GM12878 (cell line): Measurements from ENCODE around the gene COL19A1. TPM values are rescaled to one million over a fixed set of nuclear protein-coding genes. Genes with fewer than 3 reads are reported as not detected.

ENCODE experiments used
- ATAC-seq: fragments of 200-7000 bp; cut with Tn5 transposase; 3 replicates; pipeline ENCODE4 v1.9.1; 2020; ENCODE audit warnings: mild to moderate bottlenecking, moderate library complexity
- BruUV-seq: library from RNA; stranded (reverse); fragments of 400-500 nt; replicated peaks from 2 replicates; lab custom pipeline; 2021; lab: Mats Ljungman, UMichigan
- CTCF ChIA-PET: fragments of 300-600 bp; sonication (Branson Sonifier 250); formaldehyde crosslinking; extraction: SDS; loops from one replicate; lab custom pipeline; 2021; ENCODE audit warnings: inconsistent platforms; lab: Yijun Ruan, JAX
- POLR2A ChIA-PET: fragments of 350-600 bp; formaldehyde crosslinking; extraction: SDS; loops from one replicate; lab custom pipeline; 2021; ENCODE audit warnings: inconsistent platforms; lab: Charles Lee
- RAD21 ChIA-PET: fragments of 300-600 bp; sonication (Branson Sonifier 250); formaldehyde crosslinking; loops from one replicate; lab custom pipeline; 2023; ENCODE audit warnings: antibody characterized with exemption; ENCODE audit not compliant: unreplicated experiment; lab: Charles Lee
- SMC1A ChIA-PET: fragments of 300-600 bp; sonication (Branson Sonifier 250); formaldehyde crosslinking; loops from one replicate; lab custom pipeline; 2023; ENCODE audit not compliant: unreplicated experiment, uncharacterized antibody; lab: Charles Lee
- DNase-seq: peaks from one replicate; pipeline ENCODE4 v3.0.0-alpha.2; 2011; ENCODE audit warnings: low read depth, low spot score
- FAIRE-seq: peaks from 3 replicates; lab custom pipeline; 2011; peaks lifted over from hg19 to GRCh38; lab: Jason Lieb, UNC
- H2AFZ ChIP-seq: 2 replicates; pipeline ENCODE4 v1.6.0; 2011; ENCODE audit warnings: low read depth, low read length, control low read depth; ENCODE audit not compliant: control insufficient read depth
- H3K27ac ChIP-seq: 2 replicates; pipeline ENCODE4 v1.5.1; 2011; ENCODE audit warnings: control low read depth; ENCODE audit not compliant: control insufficient read depth, insufficient read depth
- H3K27me3 ChIP-seq, 2 experiments: replicated peaks in 1 of 2; 2 replicates each; pipeline versions ENCODE4 v1.6.0 to v1.6.1; 2011; ENCODE audit warnings: low read length in 1 of 2; ENCODE audit not compliant: control insufficient read depth in 2 of 2, insufficient read depth in 2 of 2
- H3K36me3 ChIP-seq, 2 experiments: 2 replicates each; pipeline ENCODE4 v1.5.1; 2011; ENCODE audit warnings: low read length in 1 of 2; ENCODE audit not compliant: control insufficient read depth in 2 of 2, insufficient read depth in 2 of 2
- H3K4me1 ChIP-seq: 2 replicates; pipeline ENCODE4 v1.6.1; 2011; ENCODE audit warnings: mild to moderate bottlenecking, low read length, moderate library complexity, mixed read lengths; ENCODE audit not compliant: control insufficient read depth, insufficient read depth
- H3K4me2 ChIP-seq: 2 replicates; pipeline ENCODE4 v1.6.0; 2011; ENCODE audit warnings: control low read depth; ENCODE audit not compliant: control insufficient read depth, insufficient read depth
- H3K4me3 ChIP-seq: fragments of 200-600 bp; sonication (generic); 2 replicates; pipeline ENCODE4 v1.5.1; 2016
- H3K79me2 ChIP-seq: 2 replicates; pipeline ENCODE4 v1.6.0; 2011; ENCODE audit warnings: low read length; ENCODE audit not compliant: control insufficient read depth, insufficient read depth
- H3K9ac ChIP-seq: 2 replicates; pipeline ENCODE4 v1.8.0; 2011; ENCODE audit warnings: low read length, control low read depth, mixed read lengths; ENCODE audit not compliant: control insufficient read depth, insufficient read depth
- H3K9me3 ChIP-seq: replicated peaks from 3 replicates; pipeline ENCODE4 v1.5.1; 2011; ENCODE audit warnings: mild to moderate bottlenecking, low read length; ENCODE audit not compliant: control insufficient read depth, insufficient read depth
- H4K20me1 ChIP-seq: 2 replicates; pipeline ENCODE4 v1.6.0; 2011; ENCODE audit not compliant: control insufficient read depth, insufficient read depth
- BMI1 ChIP-seq: fragments of 450-650 bp; IDR thresholded peaks from 2 replicates; pipeline ENCODE4 v1.6.1; 2016; ENCODE audit warnings: mild to moderate bottlenecking, moderate library complexity, borderline replicate concordance
- BRCA1 ChIP-seq: IDR thresholded peaks from 2 replicates; pipeline ENCODE4 v1.6.1; 2011; ENCODE audit warnings: low read depth, low read length, improper control_type of control experiment
- ESRRA ChIP-seq: IDR thresholded peaks from 2 replicates; pipeline ENCODE4 v1.6.1; 2012; ENCODE audit warnings: mild to moderate bottlenecking, low read length, improper control_type of control experiment
- GABPA ChIP-seq: IDR thresholded peaks from 2 replicates; pipeline ENCODE4 v1.6.1; 2014; ENCODE audit warnings: antibody characterized with exemption, low read depth, mild to moderate bottlenecking, inconsistent platforms
- GATAD2B ChIP-seq: fragments of 450-650 bp; conservative IDR thresholded peaks from 2 replicates; pipeline ENCODE4 v1.6.1; 2017; ENCODE audit warnings: low read depth, mild to moderate bottlenecking, moderate library complexity
- JUNB ChIP-seq: IDR thresholded peaks from 2 replicates; pipeline ENCODE4 v1.6.1; 2016; ENCODE audit warnings: antibody characterized with exemption, mild to moderate bottlenecking
- PML ChIP-seq: IDR thresholded peaks from 2 replicates; pipeline ENCODE4 v1.6.1; 2012; ENCODE audit warnings: low read length, inconsistent platforms
- RAD51 ChIP-seq: fragments of 450-650 bp; IDR thresholded peaks from 2 replicates; pipeline ENCODE4 v1.6.1; 2016; ENCODE audit warnings: moderate library complexity, mild to moderate bottlenecking, inconsistent platforms
- RB1 ChIP-seq: fragments of 450-650 bp; formaldehyde crosslinking; IDR thresholded peaks from 2 replicates; pipeline ENCODE4 v1.6.1; 2017; ENCODE audit warnings: mild to moderate bottlenecking, borderline replicate concordance
- RELA ChIP-seq: fragments of 450-650 bp; IDR thresholded peaks from 2 replicates; pipeline ENCODE4 v1.8.0; 2014; ENCODE audit warnings: borderline replicate concordance; ENCODE audit not compliant: partially characterized antibody
- RUNX3 ChIP-seq: IDR thresholded peaks from 2 replicates; pipeline ENCODE4 v1.6.1; 2012; ENCODE audit warnings: low read length, inconsistent platforms
- SIN3A ChIP-seq: IDR thresholded peaks from 2 replicates; pipeline ENCODE4 v1.6.1; 2012; ENCODE audit warnings: low read depth, low read length, improper control_type of control experiment
- SP1 ChIP-seq: IDR thresholded peaks from one replicate; pipeline ENCODE4 v1.6.1; 2011; ENCODE audit warnings: low read depth, low read length
- ZNF24 ChIP-seq: fragments of 450-650 bp; IDR thresholded peaks from 2 replicates; pipeline ENCODE4 v1.6.1; 2017; ENCODE audit warnings: antibody characterized with exemption, mild to moderate bottlenecking
- ZNF384 ChIP-seq: IDR thresholded peaks from 2 replicates; pipeline ENCODE4 v1.6.1; 2012; ENCODE audit warnings: low read depth, mild to moderate bottlenecking, low read length, improper control_type of control experiment, borderline replicate concordance
- WGBS: methylation state at CpG from one replicate; pipeline ENCODE4 v1.1.6; 2016; ENCODE audit warnings: low lambda C conversion rate; ENCODE audit not compliant: insufficient replicate concordance, insufficient coverage; ENCODE audit errors: missing lambda C conversion rate; 5-methylcytosine and 5-hydroxymethylcytosine counted together
- in situ Hi-C: fragments of 300-500 bp; cut with MboI; formaldehyde crosslinking; loops from 9 replicates; pipeline ENCODE4 v1.14.3; 2018; ENCODE audit warnings: mixed read lengths
- intact Hi-C: fragments of 100-400 bp; cut with micrococcal nuclease; formaldehyde crosslinking; loops from one replicate; pipeline ENCODE4 v1.14.2; 2022; ENCODE audit not compliant: unreplicated experiment
- polyA plus RNA-seq, 11 experiments: library from polyadenylated mRNA; depleted of rRNA in 4 of 11; unstranded in 6 of 11; stranded (reverse) in 5 of 11; fragments of >200 nt; fragmentation: Nextera tagmentation in 4 of 11; fragmentation: Illumina TruSeq in 1 of 11; extraction: Ambion mirVana in 4 of 11; extraction: Trizol in 1 of 11; gene quantifications; 1 replicate in 1 of 11; 2 replicates in 10 of 11; pipeline versions ENCODE4 v1.2.1 to v1.2.3, GENCODE V29; 2011 to 2016; ENCODE audit warnings: inconsistent platforms in 2 of 11, missing spikeins in 2 of 11, low read depth in 1 of 11
- total RNA-seq, 4 experiments: library from RNA; depleted of rRNA in 3 of 4; stranded (reverse); fragments of >200 nt in 3 of 4; fragmentation: Illumina TruSeq in 1 of 4; extraction: Trizol in 1 of 4; gene quantifications; 2 replicates each; pipeline versions ENCODE4 v1.2.1 to v1.2.3, GENCODE V29; 2013 to 2021
- TF ChIP-seq, protein P1 (sequence below): IDR thresholded peaks from 2 replicates; pipeline ENCODE4 v1.6.1; 2011; ENCODE audit warnings: borderline replicate concordance, low read depth, mild to moderate bottlenecking, moderate library complexity, low read length; ENCODE audit not compliant: insufficient read depth, poor library complexity, severe bottlenecking
- TF ChIP-seq, protein P2 (sequence below): IDR thresholded peaks from 2 replicates; pipeline ENCODE4 v1.6.1; 2012; ENCODE audit warnings: low read depth, low read length, improper control_type of control experiment
- TF ChIP-seq, protein P3 (sequence below): fragments of 450-650 bp; conservative IDR thresholded peaks from 2 replicates; pipeline ENCODE4 v1.6.1; 2017; ENCODE audit warnings: mild to moderate bottlenecking, moderate library complexity

Gene COL19A1
- total and polyA plus RNA-seq, 10 of the 15 experiments (the other 5 are each of a cell fraction or from before 2014, with no cell fraction given): 1.1 to 13.5 (median 4.1) TPM

DNA sequence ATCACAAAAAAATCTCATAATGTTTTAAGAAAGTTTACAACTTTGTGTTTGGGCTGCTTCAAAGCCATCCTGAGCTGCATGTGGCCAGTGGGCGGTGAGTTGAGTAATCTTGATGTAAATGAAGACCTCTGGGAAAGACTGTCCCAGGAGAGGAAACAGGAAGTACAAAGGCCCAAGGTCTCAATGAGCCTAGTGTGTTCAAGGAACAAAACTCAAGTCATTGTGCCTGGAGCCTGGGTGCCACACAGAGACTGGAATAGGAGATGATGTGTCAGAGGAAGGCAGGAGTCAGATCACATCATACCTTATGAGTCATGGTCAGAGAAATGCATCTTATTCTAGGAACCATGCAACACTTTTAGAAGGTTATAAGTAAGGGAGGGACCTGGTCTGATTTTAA is 51.5 kb downstream of the COL19A1 start (continued):
- TF ChIP-seq, protein P1, sequence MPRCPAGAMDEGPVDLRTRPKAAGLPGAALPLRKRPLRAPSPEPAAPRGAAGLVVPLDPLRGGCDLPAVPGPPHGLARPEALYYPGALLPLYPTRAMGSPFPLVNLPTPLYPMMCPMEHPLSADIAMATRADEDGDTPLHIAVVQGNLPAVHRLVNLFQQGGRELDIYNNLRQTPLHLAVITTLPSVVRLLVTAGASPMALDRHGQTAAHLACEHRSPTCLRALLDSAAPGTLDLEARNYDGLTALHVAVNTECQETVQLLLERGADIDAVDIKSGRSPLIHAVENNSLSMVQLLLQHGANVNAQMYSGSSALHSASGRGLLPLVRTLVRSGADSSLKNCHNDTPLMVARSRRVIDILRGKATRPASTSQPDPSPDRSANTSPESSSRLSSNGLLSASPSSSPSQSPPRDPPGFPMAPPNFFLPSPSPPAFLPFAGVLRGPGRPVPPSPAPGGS: no peak
- TF ChIP-seq RB1: no peak
- no peak for TF ChIP-seq RUNX3
- no peak for TF ChIP-seq GABPA
- no peak for TF ChIP-seq ESRRA
- TF ChIP-seq PML: no peak
- no peak for TF ChIP-seq RELA

DNA sequence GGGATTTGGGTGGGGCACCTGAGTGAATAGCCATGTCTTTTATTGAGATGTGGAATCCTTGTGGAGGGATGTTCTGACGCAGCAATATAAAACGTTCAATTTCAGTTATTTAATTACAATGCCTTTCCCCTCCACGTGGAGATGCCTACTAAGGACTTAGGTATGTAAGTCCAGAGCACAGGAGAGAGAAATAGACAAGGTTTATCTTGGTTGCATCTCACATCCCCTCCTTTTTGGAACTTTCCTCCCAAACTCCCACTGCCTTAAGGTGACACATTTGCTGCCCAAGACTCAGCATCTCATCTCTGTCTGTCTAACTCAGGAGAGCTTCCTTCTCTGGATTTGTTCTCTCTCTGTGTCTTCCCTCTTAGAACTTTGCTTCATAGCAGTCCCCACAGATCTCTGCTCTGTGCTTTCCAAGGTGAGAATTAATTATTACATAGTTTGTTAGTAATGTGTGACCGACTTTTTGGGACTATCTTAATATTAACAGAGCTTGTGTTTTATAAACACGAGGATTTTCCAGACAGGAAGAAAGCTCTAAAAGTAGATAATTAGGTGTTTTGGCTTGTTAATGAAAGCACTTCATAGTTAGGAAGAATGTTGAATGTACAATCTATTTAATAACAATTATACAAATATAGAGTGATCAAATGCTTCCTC is 52.6 kb downstream of the COL19A1 start:
- no peak overlapping the region for H3K4me2 ChIP-seq
- TF ChIP-seq BMI1 (no peak), RB1 (no peak), SP1 (no peak), RAD51 (no peak), JUNB (no peak), BRCA1 (no peak), ZNF384 (no peak), SIN3A (no peak), ZNF24 (no peak), GATAD2B (no peak)
- TF ChIP-seq, protein P2, sequence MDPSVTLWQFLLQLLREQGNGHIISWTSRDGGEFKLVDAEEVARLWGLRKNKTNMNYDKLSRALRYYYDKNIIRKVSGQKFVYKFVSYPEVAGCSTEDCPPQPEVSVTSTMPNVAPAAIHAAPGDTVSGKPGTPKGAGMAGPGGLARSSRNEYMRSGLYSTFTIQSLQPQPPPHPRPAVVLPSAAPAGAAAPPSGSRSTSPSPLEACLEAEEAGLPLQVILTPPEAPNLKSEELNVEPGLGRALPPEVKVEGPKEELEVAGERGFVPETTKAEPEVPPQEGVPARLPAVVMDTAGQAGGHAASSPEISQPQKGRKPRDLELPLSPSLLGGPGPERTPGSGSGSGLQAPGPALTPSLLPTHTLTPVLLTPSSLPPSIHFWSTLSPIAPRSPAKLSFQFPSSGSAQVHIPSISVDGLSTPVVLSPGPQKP: no peak
- TF ChIP-seq, protein P3, sequence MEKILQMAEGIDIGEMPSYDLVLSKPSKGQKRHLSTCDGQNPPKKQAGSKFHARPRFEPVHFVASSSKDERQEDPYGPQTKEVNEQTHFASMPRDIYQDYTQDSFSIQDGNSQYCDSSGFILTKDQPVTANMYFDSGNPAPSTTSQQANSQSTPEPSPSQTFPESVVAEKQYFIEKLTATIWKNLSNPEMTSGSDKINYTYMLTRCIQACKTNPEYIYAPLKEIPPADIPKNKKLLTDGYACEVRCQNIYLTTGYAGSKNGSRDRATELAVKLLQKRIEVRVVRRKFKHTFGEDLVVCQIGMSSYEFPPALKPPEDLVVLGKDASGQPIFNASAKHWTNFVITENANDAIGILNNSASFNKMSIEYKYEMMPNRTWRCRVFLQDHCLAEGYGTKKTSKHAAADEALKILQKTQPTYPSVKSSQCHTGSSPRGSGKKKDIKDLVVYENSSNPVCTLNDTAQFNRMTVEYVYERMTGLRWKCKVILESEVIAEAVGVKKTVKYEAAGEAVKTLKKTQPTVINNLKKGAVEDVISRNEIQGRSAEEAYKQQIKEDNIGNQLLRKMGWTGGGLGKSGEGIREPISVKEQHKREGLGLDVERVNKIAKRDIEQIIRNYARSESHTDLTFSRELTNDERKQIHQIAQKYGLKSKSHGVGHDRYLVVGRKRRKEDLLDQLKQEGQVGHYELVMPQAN: no peak
- peaks cover 8% of the 10 kb centered on the region for H3K9me3 ChIP-seq
- H3K9ac ChIP-seq: no peak overlapping the region
- peak; percentile 13 for FAIRE-seq
- H3K27me3 ChIP-seq: no peaks in the 10 kb centered on the region
- SMC1A ChIA-PET: interaction anchor here (1.0 to 1.5 kb wide), 2 partner anchors 29 to 30 kb away, joined by 3 read pairs; no protein-coding TSS in a partner anchor
- H4K20me1 ChIP-seq: no peaks in the 10 kb centered on the region
- POLR2A ChIA-PET: no interaction called here
- no peak for DNase-seq
- in situ Hi-C loops: no loop called here
- H3K27ac ChIP-seq: no peak overlapping the region
- RAD21 ChIA-PET: no interaction called here
- no peak overlapping the region for H2AFZ ChIP-seq
- ATAC-seq: no peak
- H3K79me2 ChIP-seq: no peaks in the 10 kb centered on the region
- no peaks in the 10 kb centered on the region; a peak in 2 of 4 replicates for H3K36me3 ChIP-seq
- no TSS peak for BruUV-seq
- 59% methylated on average over 5 of the region's 5 CpGs for WGBS
- no peak overlapping the region for H3K4me3 ChIP-seq
- intact Hi-C loops: no loop called here
- no peaks in the 10 kb centered on the region for H3K4me1 ChIP-seq
- CTCF ChIA-PET: interaction anchor here (0.6 to 2.2 kb wide), 2 partner anchors 53 to 137 kb away, joined by 4 to 5 read pairs; partner anchors contain the start of gene COL19A1
